ENCODE data around the gene EXOG.

- TF ChIP-seq POLR2AphosphoS5 (IDR thresholded peaks at IDR 0.05; ENCODE audit: low read depth, low read length), result no peak
- TF ChIP-seq, protein P1, sequence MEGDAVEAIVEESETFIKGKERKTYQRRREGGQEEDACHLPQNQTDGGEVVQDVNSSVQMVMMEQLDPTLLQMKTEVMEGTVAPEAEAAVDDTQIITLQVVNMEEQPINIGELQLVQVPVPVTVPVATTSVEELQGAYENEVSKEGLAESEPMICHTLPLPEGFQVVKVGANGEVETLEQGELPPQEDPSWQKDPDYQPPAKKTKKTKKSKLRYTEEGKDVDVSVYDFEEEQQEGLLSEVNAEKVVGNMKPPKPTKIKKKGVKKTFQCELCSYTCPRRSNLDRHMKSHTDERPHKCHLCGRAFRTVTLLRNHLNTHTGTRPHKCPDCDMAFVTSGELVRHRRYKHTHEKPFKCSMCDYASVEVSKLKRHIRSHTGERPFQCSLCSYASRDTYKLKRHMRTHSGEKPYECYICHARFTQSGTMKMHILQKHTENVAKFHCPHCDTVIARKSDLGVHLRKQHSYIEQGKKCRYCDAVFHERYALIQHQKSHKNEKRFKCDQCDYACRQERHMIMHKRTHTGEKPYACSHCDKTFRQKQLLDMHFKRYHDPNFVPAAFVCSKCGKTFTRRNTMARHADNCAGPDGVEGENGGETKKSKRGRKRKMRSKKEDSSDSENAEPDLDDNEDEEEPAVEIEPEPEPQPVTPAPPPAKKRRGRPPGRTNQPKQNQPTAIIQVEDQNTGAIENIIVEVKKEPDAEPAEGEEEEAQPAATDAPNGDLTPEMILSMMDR (IDR thresholded peaks at IDR 0.05), result no peak
- TF ChIP-seq REST (IDR thresholded peaks at IDR 0.05; ENCODE audit: insufficient read depth in 1 of 2, low read depth in 2 of 2, low read length in 1 of 2), result no peak
- no peak for TF ChIP-seq SIN3A (IDR thresholded peaks at IDR 0.05; ENCODE audit: borderline replicate concordance, insufficient read depth, low read depth, low read length)
These were observed 18.2 kb upstream of the EXOG start for GRCh38 chr3:38477839-38478450.
